Measurements from ENCODE around the gene NFIC. TPM values are rescaled to one million over a fixed set of nuclear protein-coding genes. Genes with fewer than 3 reads are reported as not detected.

Gene NFIC
- polyA plus RNA-seq, 1 of the 3 experiments (the other 2 are of a cell fraction), result 7.2 TPM

GRCh38 chr19:3415695-3416094 is 49.3 kb downstream of the NFIC start:
- Histone ChIP-seq H4K20me1 (ENCODE audit: insufficient read depth) (peaks cover 36% of the 10 kb centered on the region), H3F3A (replicated peaks; ENCODE audit: insufficient read depth) (no peaks in the 10 kb centered on the region), H2AFZ (ENCODE audit: low read depth) (no peak overlapping the region), H3K4me2 (no peak overlapping the region), H3K27ac (ENCODE audit: low read depth in 2 of 2, low read length in 1 of 2) (no peak overlapping the region), H3K27me3 (ENCODE audit: insufficient read depth) (no peaks in the 10 kb centered on the region), H3K36me3 (replicated peaks in 1 of 2; ENCODE audit: control insufficient read depth in 1 of 2, insufficient read depth in 2 of 2, low read length in 1 of 2) (peaks cover 0 to 3% of the 10 kb centered on the region in 2 experiments), H3K9ac (no peak overlapping the region), H3K79me2 (ENCODE audit: insufficient read depth) (peaks cover 72% of the 10 kb centered on the region), H3K9me2 (no peaks in the 10 kb centered on the region), H3K9me3 (no peaks in the 10 kb centered on the region), H3K4me3 (ENCODE audit: low read depth in 2 of 2, low read length in 1 of 2) (no peak overlapping the region), H3K4me1 (ENCODE audit: control insufficient read depth in 1 of 2, insufficient read depth in 2 of 2, low read depth in 1 of 2, low read length in 1 of 2) (peaks cover 0 to 12% of the 10 kb centered on the region in 2 experiments; a peak in 1 of 4 replicates)
- WGBS (ENCODE audit: low lambda C conversion rate), result 75% methylated on average over 5 of the region's 5 CpGs
- ChIA-PET CTCF (no interaction called here), POLR2A (no interaction called here)
- TF ChIP-seq MXI1 (IDR thresholded peaks at IDR 0.05; ENCODE audit: low read depth, low read length) (no peak), YY1 (IDR thresholded peaks at IDR 0.05; ENCODE audit: low read depth) (no peak), EZH2phosphoT487 (IDR thresholded peaks at IDR 0.05; ENCODE audit: borderline replicate concordance, low read depth) (no peak)
- no peak for DNase-seq

GRCh38 chr19:3420244-3420755 is 53.9 kb downstream of the NFIC start:
- DNase-seq, result no peak
- Histone ChIP-seq H3K9me2 (no peaks in the 10 kb centered on the region), H3K4me3 (ENCODE audit: low read depth in 2 of 2, low read length in 1 of 2) (no peak overlapping the region), H3F3A (replicated peaks; ENCODE audit: insufficient read depth) (peaks cover 4% of the 10 kb centered on the region), H2AFZ (ENCODE audit: low read depth) (no peak overlapping the region), H3K4me2 (no peak overlapping the region), H3K36me3 (replicated peaks in 1 of 2; ENCODE audit: control insufficient read depth in 1 of 2, insufficient read depth in 2 of 2, low read length in 1 of 2) (peaks cover 0 to 3% of the 10 kb centered on the region in 2 experiments), H3K4me1 (ENCODE audit: control insufficient read depth in 1 of 2, insufficient read depth in 2 of 2, low read depth in 1 of 2, low read length in 1 of 2) (peaks cover 0 to 13% of the 10 kb centered on the region in 2 experiments; a peak in 1 of 4 replicates), H3K27me3 (ENCODE audit: insufficient read depth) (no peaks in the 10 kb centered on the region), H3K27ac (ENCODE audit: low read depth in 2 of 2, low read length in 1 of 2) (no peak overlapping the region), H3K79me2 (ENCODE audit: insufficient read depth) (peaks cover 66% of the 10 kb centered on the region), H3K9me3 (no peaks in the 10 kb centered on the region), H3K9ac (no peak overlapping the region), H4K20me1 (ENCODE audit: insufficient read depth) (peaks cover 9% of the 10 kb centered on the region; the same call in 1 of the 2 replicates)
- ChIA-PET CTCF (interaction anchor here (0.6 to 2.5 kb wide), 5 partner anchors 9 to 93 kb away, joined by 3 to 11 read pairs (median 4); no protein-coding TSS in a partner anchor), POLR2A (interaction anchor here (1.8 kb wide), 1 partner anchor 9 kb away, joined by 4 read pairs; no protein-coding TSS in a partner anchor)
- TF ChIP-seq YY1 (IDR thresholded peaks at IDR 0.05; ENCODE audit: low read depth) (no peak), RAD21 (IDR thresholded peaks at IDR 0.05; ENCODE audit: low read length) (no peak), GABPA (IDR thresholded peaks at IDR 0.05; ENCODE audit: low read depth) (no peak), PBX3 (IDR thresholded peaks at IDR 0.05) (no peak), CTCF (IDR thresholded peaks at IDR 0.05) (no peak), TAF1 (IDR thresholded peaks at IDR 0.05; ENCODE audit: borderline replicate concordance, low read depth, low read length) (no peak), RFX5 (IDR thresholded peaks at IDR 0.05; ENCODE audit: low read length) (no peak), FOXM1 (IDR thresholded peaks at IDR 0.05; ENCODE audit: low read depth) (no peak), CHD2 (IDR thresholded peaks at IDR 0.05; ENCODE audit: low read length, partially characterized antibody) (no peak)
- 95% methylated on average over 11 of the region's 11 CpGs for WGBS (ENCODE audit: low lambda C conversion rate)

Measured in SK-N-SH (cell line).